Measurements from ENCODE around the gene BYSL.

Gene BYSL

GRCh38 chr6:41966961-41967311 is 45.6 kb downstream of the BYSL start:
- no peak for DNase-seq (ENCODE audit: low read depth)
- H3K4me3 ChIP-seq (ENCODE audit: low read depth, low read length): no peak overlapping the region

GRCh38 chr6:41967312-41968287 is 46.3 kb downstream of the BYSL start:
- DNase-seq (ENCODE audit: low read depth): no peak
- H3K4me3 ChIP-seq (ENCODE audit: low read depth, low read length): no peak overlapping the region

- H3K4me3 ChIP-seq (ENCODE audit: low read depth, low read length): no peak overlapping the region
- DNase-seq (ENCODE audit: low read depth): peak; percentile 11
These were observed 49.1 kb downstream of the BYSL start for GRCh38 chr6:41970436-41970846.

- no peak for DNase-seq (ENCODE audit: low read depth)
- H3K4me3 ChIP-seq (ENCODE audit: low read depth, low read length): no peak overlapping the region
These were observed 51.5 kb downstream of the BYSL start for GRCh38 chr6:41972826-41973225.

- DNase-seq (ENCODE audit: low read depth): no peak
- H3K4me3 ChIP-seq (ENCODE audit: low read depth, low read length): no peak overlapping the region
These were observed 53.1 kb downstream of the BYSL start for GRCh38 chr6:41974281-41974825.

GRCh38 chr6:41975276-41975675 is 54.0 kb downstream of the BYSL start:
- no peak for DNase-seq (ENCODE audit: low read depth)
- no peak overlapping the region for H3K4me3 ChIP-seq (ENCODE audit: low read depth, low read length)

- DNase-seq (ENCODE audit: low read depth): peak; percentile 23
- no peak overlapping the region for H3K4me3 ChIP-seq (ENCODE audit: low read depth, low read length)
These were observed 55.6 kb downstream of the BYSL start for GRCh38 chr6:41976794-41977484.
